GM19455 (cell line): ENCODE data around the gene CBX1.

Experiments
- ATAC-seq: cut with Tn5 transposase; IDR thresholded peaks from one replicate; pipeline ENCODE4 v1.9.1; 2021; ENCODE audit not compliant: unreplicated experiment

The CBX1 gene

DNA sequence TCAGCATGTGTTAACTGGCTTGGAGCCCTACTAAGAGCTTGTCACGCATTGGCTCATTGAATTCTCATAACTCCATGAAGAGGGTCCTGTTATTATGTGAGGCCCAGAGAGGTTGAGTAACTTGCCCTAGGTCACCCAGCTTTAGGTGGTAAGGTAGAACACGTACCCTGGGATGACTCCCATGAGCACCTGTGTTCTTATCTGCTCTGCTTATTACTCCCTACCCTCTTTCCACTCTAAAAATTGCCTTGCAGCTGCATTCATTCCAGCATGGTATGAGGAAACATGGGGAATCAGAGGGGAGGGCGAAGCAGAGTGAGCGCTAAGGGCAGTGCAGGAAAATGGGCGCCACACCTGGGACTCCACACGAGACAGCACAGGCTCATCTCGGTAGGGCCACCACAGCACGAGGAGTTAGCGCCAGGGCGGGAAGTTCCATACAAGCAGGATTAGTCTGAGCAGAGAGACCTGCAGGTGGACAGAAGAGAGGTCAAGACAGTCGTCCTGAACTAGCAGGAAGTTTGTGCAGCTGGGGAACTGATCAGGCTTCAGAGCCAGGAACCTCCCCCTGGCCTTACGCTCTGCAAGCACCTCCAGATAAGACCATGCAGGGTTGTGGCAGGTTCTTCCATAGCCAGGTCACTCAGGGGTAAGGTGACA is 73.8 kb downstream of the CBX1 start:
- ATAC-seq = no peak

GRCh38 chr17:48026502-48027321 is 74.6 kb downstream of the CBX1 start:
- ATAC-seq = no peak

DNA sequence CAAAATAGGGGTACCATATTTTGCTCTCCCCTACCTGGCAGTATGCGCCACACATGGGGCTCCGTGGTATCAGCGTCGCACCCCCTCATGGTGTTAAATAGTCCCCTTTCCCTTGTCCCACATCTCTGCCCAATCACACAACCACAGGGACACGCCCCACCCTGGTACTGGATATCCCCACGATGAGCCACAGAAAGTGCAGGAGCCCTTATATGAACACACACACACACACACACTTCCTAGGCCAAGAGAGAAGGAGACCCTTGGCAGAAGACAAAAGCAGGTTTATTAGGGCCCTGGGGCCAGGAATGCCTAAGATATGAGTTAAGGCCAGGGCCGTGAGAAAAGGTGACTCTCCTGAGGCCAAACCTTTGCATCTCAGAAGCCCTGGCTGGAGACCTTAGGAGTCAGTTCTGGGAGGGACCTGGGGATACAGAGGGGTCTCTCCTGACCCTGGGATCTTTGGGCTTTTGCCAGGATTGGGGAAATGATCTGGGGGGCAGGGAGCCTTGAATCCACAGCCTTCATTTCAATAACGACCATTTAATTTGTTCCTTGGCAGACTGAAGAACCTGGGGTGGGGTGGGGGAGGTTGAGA is 75.3 kb downstream of the CBX1 start:
- ATAC-seq = no peak

DNA sequence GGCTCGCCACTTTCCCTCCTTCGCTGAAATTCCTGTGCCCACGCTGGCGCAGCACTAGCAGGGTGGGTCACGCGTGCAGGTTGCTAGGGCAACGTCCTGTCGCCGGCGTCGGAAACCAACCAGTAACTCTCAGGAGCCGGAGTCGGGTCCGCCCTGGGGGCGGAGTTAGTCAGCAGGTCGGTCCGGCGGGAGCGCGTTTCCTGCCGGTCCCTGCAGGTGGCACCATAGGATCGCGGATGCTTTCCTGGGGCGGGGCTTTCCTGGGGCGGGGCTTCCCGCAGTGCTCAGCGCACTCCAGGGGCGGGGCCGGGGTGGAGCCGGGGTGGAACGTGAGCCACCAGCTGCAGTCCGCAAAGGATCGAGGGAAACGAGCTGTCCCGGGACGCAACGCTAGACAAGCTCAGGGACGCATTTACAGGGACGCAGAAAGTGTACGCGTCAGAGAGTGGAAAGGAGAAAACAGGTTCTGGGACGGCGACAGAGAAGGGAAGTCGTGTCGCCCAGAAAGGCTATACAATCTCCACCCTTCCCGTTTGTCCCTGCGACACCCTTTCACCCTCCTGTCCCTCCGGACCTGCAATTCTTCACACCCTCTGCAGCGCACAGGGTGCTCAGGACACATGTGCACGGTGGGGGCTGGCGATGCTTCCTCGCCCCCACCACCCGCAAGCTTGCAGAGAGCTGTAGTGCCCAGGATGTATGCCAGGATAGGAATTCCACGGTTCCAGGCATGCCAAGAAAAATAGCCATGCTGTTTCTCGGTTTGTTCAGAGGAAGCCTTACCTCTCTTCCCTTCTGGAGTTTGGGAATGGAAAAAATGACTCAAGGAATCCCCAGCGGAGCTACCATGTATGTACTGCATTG is 76.0 kb downstream of the CBX1 start:
- ATAC-seq = peak; percentile 81

DNA sequence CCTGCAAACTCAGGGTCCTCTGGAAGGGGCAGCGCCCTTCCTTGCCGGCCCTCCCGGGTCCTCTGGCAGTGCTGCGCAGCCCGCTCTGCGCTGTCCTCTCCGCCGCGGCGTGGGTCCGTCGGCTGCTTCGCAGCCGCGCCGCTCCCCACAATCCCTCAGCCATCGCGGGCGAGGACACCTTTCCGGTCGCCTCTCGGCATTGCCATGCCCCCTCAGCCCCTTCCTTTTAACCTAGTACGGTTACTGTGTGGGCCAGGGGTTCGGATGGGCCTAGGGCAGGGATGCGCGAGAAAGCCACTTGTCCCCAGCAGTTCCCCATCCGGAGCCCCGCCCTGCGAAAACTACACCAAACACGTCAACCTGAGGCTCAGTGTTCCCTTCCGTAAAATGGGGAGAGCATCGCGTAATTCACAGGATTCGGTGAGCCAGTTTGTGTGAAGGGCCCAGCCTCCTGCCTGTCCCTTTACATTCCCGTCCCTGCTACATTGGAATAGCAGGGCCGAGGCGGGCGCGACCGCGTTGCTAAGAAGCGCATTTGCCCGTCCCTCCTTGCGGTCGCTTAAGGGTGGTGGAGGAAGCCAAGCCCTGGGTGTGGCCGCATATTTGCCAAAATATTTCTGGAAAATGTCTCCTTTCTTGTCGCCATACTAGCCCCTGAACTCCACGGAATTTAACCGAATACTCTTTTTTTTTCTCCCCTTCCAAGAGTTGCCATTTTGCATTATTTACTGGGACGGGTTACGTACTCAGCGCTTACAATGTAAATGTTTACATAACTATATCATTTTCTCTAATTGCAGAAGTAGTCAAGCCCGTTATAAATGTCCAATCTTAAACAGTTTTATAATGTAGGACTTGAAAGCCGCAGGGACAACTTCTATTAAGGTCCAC is 76.9 kb downstream of the CBX1 start:
- no peak for ATAC-seq

DNA sequence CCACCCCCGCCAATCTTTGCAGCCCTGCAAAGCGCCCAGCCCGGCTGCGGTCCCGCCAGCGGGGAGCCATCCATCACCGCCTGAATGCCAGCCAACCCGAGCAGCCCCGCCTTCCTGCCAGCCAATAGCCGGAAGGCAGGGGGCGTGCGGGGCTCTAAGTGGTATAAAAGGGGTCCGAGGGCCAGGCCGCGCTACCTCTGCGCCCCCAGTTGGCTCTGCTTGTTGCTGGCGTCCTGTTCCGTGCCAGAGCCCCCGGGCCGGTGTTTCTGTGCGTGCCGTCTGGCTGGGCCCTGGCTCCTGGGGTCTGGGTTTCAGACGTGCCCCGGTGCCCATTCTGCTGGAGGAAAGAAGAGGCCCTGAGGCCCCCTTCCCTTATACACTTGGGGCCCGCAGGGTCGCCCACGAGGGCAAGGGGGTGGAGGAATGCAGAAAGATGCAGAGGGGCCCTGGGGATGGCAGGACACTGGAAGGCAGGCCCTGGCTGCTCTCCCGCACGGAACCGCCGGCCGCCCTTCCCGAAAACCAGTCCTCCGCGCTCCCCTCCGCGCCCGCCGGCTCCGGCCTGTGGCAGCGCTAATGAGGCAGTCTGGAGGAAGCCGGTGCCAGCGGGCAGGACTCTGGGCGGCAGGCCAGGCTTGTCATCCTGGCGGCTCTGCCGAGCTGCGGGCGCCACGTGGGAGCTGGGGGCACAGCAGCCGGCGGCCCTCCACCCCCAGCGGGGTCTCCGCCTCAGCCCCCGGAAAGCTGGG is 77.7 kb downstream of the CBX1 start:
- ATAC-seq = no peak

- no peak for ATAC-seq
Observed at GRCh38 chr17:48022901-48023300, 78.4 kb downstream of the CBX1 start.

- no peak for ATAC-seq
Observed at GRCh38 chr17:48021934-48022333, 79.3 kb downstream of the CBX1 start.
